ENCODE results near the gene ESR1.

Gene ESR1

DNA sequence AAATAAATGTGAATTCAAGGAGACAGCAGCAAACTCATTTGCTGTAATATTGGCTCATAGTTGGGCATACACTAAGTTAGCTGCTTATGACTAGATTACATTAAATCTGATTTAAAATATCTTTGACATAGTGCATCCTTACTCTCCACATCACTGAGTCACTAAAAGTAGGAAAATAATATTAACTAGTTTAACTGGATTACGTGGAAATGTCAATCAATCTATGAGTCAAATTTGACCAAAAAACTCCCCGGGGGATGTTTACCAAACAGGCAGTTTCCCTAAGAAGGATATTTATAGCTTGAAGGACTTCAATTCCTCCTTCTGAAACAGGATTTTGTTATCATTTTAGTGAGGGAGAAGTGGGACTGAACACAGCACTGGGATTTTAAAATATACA, 366.5 kb downstream of the ESR1 start:
- DNase-seq (ENCODE audit: low spot score): no peak

DNA sequence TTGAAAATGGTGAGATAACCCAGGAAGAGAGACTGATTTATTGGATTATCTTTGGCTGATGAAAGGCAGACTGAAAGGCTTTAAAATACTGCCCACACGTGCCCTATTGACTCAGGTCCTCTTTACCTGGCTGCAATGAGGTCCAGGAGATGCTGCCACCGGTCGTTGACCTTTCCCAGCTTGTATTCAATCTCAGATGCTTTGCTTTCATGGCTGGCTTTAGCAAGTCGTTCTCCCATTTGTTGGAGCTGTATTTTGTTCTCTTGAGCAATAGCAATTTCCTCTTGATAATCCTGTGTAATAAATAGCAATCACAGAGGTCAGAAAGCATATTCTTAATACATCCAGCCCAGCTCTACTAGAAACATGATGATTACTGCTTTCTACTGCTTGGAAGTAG, 368.8 kb downstream of the ESR1 start:
- DNase-seq (ENCODE audit: low spot score): no peak

Measured in Ammon's horn (tissue), 1 donor.